Measurements from ENCODE around the gene CUX1. TPM values are rescaled to one million over a fixed set of nuclear protein-coding genes. Genes with fewer than 3 reads are reported as not detected.
"Not testable (repeated sequence)": the region's sequence is repeated elsewhere in the genome, so short reads cannot be mapped to it uniquely, and the experiment has no call there.

The CUX1 gene
- total RNA-seq, 2 donors from 2014 or later: 8.6 to 23.3 TPM

DNA sequence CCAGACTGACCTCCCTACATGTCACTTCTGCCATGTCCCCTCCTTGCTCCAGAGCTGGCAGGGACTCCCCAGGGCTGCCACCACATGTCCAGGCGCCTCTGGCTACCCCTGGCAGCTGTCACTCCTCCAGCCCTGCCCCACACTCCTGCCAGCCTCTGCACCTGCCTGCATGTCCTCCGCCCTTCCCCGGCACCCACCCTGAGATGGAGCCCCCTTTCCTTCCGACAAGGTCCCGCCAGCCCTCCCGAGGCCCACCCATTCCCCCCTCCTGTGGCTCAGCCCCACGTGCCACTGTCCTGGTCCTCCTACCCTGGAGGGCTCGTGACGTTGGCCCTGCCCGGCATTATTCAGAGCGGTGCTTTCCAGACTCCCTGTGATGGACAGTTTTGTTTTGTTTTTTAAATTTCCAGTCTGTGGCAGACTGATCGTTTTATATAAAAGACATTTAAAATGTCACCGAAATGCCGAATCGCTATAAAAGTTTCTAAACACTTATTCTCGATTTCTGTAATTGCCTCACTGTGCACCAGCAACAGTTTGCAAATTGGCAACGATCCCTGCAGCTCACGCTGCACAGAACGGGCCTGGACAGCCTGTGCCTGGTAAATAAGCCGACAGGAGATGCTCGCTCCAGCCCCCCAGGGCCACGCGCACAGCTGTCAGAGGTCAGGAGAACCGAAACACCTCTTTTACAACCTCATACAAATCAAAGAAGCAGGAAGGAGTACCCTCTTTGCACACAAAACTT lies 358.2 kb downstream of the CUX1 start:
- DNase-seq (ENCODE audit: low spot score in 2 of 2): no peak
- Mint-ChIP-seq H3K36me3 (no peaks in the 10 kb centered on the region), H3K9me3 (no peaks in the 10 kb centered on the region), H3K27ac (no peak overlapping the region)
- ATAC-seq: no peak

DNA sequence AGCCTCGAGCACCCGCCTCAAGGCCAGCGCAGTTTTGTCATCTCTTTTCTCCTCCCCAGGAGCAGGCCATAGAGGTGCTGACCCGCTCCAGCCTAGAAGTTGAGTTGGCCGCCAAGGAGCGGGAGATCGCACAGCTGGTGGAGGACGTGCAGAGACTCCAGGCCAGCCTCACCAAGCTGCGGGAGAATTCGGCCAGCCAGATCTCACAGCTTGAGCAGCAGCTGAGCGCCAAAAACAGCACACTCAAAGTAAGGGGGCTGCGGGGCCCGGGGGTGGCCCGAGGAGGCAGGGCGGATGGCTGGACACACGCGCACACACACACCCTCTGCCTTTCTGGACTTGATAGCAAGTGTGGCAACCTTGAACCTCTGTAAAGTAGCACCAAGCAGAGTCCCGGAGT lies 361.0 kb downstream of the CUX1 start:
- DNase-seq (ENCODE audit: low spot score in 2 of 2): no peak
- H3K36me3 Mint-ChIP-seq: no peaks in the 10 kb centered on the region
- ATAC-seq: no peak
- no peak overlapping the region for H3K27ac Mint-ChIP-seq
- no peaks in the 10 kb centered on the region for H3K9me3 Mint-ChIP-seq

DNA sequence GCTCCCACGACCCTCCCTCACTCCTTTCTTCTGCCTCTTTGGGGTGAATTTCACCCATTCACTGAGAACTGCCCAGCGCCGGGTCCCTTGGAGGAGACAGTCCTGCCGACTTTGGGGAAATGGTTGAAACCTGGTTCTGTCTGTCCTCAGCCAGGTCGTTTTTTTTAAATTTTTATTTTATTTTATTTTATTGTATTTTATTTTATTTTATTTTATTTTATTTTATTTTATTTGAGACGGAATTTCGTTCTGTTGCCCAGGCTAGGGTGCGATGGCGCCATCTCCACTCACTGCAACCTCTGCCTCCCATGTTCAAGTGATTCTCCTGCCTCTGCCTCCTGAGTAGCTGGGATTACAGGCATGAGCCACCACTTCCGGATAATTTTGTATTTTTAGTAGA lies 363.3 kb downstream of the CUX1 start:
- DNase-seq (ENCODE audit: low spot score in 2 of 2) (no peak), ATAC-seq (no peak)
- H3K27ac Mint-ChIP-seq: no peak overlapping the region
- H3K36me3 Mint-ChIP-seq: no peaks in the 10 kb centered on the region
- no peaks in the 10 kb centered on the region for H3K9me3 Mint-ChIP-seq

DNA sequence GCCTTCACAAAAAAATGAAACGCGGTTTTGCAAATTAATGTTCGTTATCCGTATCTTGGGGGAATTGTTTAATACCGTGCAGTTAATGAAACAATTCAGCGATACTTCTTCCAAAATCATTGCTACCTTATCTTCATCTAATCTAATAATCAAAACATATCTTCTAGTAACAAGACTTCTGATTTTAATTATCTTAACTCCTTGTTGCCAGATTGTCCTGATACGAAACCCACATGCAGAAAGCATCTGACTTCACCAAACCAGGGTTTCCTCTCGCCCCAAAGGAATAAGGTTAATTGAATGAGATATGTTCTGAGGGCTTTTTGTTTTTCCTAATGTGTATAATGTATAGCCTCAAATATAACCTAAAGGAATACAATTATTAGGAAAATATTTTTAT lies 364.1 kb downstream of the CUX1 start:
- Mint-ChIP-seq H3K36me3 (no peaks in the 10 kb centered on the region), H3K27ac (no peak overlapping the region), H3K9me3 (no peaks in the 10 kb centered on the region)
- ATAC-seq (no peak), DNase-seq (ENCODE audit: low spot score in 2 of 2) (no peak)

DNA sequence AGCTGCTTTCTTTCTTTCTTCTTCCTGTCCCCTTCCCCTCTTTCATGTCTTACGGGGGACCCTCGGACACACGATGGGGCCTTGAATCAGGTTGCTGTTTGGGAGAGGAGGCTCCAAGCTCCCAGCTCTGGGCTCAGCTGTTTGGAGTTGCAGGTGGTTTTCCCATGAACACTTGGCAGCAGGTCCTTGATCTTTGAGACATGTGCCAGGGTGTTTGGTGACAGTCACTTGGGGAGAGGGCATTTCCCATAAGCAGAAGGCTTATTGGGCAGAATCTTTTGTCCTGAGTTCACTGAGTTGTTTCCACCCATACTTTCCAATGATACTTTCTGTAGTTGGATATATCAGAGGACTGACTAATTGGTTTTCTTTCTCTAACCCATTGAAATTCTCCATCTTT lies 364.6 kb downstream of the CUX1 start:
- H3K9me3 Mint-ChIP-seq: no peaks in the 10 kb centered on the region
- no peak for ATAC-seq
- DNase-seq (ENCODE audit: low spot score in 2 of 2): no peak
- no peak overlapping the region for H3K27ac Mint-ChIP-seq
- H3K36me3 Mint-ChIP-seq: no peaks in the 10 kb centered on the region

DNA sequence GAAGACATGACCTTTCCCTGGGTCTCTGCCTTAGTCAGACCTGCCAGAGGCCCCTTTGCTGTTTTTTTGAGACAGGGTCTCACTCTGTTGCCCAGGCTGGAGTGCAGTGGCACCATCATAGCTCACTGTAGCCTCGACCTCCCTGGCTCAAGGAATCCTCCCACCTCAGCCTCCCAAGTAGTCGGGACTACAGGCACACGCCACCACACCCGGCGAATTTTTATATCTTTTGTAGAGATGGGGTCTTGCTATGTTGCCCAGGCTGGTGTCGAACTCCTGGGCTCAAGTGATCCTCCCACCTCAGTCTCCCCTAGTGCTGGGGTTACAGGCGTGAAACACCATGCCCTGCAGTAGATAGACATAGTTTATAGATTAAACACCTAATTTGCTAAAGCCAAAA lies 366.4 kb downstream of the CUX1 start:
- DNase-seq (ENCODE audit: low spot score in 2 of 2); H3K36me3 Mint-ChIP-seq; H3K27ac Mint-ChIP-seq; H3K9me3 Mint-ChIP-seq; ATAC-seq: not testable (repeated sequence)

DNA sequence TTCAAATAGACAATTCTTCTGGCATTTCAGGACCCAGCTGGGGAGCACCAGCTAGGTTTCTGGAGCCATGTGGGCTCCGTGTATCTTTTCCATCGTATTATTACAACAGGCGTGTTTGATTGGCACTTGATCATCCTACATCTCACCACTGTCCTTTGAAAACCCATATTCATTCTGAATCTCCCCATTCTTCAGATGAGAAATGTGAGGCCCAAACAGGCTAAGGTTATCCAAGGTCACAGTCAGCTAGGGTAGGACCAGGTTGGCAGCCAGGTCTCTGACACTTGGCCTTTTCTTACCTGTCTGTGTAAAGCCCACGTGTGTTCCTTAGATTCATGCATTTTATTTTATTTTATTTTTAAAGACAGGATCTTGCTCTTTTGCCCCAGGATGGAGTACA lies 366.9 kb downstream of the CUX1 start:
- DNase-seq (ENCODE audit: low spot score in 2 of 2) (no peak), ATAC-seq (no peak)
- Mint-ChIP-seq H3K27ac (no peak overlapping the region), H3K36me3 (no peaks in the 10 kb centered on the region), H3K9me3 (no peaks in the 10 kb centered on the region)

DNA sequence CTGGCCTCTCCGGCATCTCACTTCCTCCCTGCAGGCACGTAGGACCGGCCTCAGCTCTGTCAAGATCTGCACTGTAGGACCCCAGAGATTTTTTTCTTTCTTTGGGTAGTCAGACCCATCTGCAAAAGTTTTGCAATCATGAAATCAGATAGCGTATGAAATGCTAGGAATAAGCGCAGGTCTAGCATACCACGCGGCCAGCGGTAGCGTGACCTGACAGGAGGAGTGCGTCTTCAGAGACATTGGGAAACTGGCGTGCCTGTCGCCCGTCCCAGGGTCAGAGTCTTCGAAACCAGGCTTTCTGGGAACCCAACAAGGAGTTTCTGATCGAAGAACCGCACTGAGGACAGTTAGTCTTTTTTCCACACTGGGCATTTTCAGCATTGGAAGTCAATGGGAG lies 368.4 kb downstream of the CUX1 start:
- Mint-ChIP-seq H3K36me3 (no peaks in the 10 kb centered on the region), H3K27ac (no peak overlapping the region), H3K9me3 (no peaks in the 10 kb centered on the region)
- no peak for DNase-seq (ENCODE audit: low spot score in 2 of 2)
- no peak for ATAC-seq

DNA sequence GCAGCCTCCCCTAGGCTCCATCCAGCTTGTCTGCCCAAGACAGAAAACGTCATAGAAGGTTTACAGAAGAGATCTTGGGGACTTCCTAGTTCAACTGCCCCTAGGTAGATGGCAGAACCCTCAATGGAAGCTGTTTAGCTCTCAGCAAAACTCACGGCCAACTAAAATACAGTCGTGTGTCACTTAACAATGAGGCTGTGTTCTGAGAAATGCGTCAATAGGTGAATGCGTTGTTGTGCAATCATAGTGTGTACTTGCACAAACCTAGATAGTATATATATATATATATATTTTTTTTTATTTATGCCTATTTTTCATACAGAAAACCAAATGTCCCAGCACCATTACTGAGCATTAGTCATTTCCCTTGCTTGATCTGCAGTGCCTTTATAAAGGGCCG lies 368.9 kb downstream of the CUX1 start:
- Mint-ChIP-seq H3K9me3 (no peaks in the 10 kb centered on the region), H3K36me3 (no peaks in the 10 kb centered on the region), H3K27ac (no peak overlapping the region)
- no peak for ATAC-seq
- DNase-seq (ENCODE audit: low spot score in 2 of 2): no peak

DNA sequence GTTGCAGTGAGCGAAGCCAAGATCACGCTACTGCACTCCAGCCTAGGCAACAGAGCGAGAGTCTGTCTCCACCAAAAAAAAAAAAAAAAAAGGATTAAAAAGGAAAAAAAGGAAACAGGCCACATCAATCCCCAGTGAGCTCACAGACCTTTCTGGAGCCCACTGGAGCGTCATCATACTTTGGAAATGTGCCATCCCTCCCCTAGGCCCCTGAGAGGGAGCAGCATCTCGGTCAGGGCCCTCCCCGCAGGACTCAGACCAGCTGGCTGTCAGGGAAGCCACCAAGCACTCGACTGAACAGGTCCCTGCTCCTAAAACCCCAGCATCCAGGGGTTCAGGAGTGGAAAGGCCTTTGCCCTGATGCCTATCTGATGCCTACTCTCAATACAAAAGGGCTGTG lies 371.3 kb downstream of the CUX1 start:
- Mint-ChIP-seq H3K36me3 (no peaks in the 10 kb centered on the region), H3K9me3 (no peaks in the 10 kb centered on the region), H3K27ac (no peak overlapping the region)
- no peak for ATAC-seq
- DNase-seq (ENCODE audit: low spot score in 2 of 2): no peak

DNA sequence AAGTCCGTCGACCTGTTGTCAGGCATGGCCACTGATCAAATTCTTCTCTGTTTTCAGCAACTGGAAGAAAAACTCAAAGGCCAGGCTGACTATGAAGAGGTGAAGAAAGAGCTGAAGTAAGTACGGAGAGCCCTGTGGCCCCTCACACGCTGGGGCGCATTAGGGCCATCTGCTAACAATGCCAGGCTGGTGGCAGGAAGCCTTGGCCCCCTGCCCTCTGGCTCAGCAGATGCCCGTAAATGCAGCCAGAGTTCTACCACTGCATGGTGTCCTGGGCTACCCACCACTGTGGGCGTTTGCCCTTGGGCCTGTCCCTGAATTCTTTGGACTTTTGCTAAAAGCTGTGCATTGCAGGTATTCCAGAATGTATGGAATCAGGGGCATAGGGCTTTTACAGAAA lies 372.3 kb downstream of the CUX1 start:
- H3K9me3 Mint-ChIP-seq: no peaks in the 10 kb centered on the region
- DNase-seq (ENCODE audit: low spot score in 2 of 2) (no peak), ATAC-seq (no peak)
- no peaks in the 10 kb centered on the region for H3K36me3 Mint-ChIP-seq
- no peak overlapping the region for H3K27ac Mint-ChIP-seq

DNA sequence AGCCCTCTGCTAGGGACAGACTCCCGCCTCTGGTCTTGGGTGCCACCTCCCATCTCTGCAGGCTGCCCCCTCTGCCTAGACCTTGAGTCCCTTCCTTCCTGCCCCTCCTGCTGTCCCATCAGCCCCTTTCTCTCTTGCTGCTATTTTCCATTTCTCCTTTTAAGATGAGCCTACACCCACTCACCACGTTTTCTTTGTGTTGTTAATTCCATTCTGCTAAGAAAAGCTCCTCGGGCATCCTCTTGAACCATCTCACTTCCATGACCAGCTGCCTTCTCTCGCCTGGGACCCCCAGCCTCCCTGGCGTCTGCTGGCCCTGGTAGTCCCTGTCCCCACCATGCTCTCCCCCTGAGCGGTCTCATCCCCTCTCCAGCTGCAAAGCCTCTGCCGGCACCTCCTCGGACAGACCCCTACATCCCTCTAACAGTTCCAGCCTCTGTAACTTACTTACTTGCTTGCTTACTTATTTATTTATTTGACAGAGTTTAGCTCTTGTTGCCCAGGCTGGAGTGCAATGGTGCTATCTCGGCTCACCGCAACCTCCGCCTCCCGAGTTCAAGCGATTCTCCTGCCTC lies 373.4 kb downstream of the CUX1 start:
- H3K27ac Mint-ChIP-seq: no peak overlapping the region
- peaks cover 0 to under 1% of the 10 kb centered on the region in 2 donors for H3K36me3 Mint-ChIP-seq
- H3K9me3 Mint-ChIP-seq: no peaks in the 10 kb centered on the region
- no peak for ATAC-seq
- no peak for DNase-seq (ENCODE audit: low spot score in 2 of 2)

DNA sequence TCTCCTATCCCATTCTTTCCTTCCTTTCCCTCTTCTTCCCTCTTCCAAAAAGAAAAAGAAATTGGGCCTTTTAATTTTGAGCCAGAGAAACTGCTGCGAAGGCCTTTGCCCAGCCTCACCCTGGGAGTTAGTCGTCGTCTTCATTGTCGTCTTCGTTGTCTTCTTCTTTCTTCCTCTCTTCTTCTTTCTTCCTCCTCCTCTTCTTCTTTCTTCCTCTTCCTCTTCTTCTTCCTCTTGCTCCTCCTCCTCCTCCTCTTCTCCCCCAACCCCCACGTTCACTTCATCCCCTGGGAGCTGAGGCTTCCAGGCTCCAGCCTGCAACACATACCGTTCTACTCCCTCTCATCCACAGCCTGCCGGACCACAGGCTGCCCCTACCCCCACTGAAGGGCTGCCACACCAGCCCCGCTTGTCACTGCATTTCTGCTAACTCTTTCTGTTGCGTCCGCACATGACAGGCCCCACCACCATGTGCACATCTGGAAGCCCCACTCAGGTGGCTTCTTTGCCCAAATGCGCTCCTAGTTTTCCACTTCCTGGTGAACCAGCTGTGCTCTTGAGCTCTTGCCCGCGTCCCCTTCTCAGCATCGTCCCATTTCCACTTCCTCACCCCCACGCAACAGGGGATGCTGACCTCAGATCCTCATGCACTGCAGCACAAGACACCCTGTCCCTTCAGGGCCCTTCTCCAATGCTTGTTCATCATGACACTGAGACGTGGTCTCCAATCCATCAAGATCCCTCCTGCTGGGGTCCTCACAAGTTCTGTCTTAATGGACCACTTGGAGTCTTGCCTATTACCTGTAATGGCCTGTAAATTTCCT lies 374.3 kb downstream of the CUX1 start:
- DNase-seq (ENCODE audit: low spot score in 2 of 2) (no peak), ATAC-seq (no peak)
- Mint-ChIP-seq H3K36me3 (peaks cover 0 to 4% of the 10 kb centered on the region in 2 donors), H3K9me3 (no peaks in the 10 kb centered on the region), H3K27ac (peak overlapping the region in 1 of 2 donors; percentile 58)

DNA sequence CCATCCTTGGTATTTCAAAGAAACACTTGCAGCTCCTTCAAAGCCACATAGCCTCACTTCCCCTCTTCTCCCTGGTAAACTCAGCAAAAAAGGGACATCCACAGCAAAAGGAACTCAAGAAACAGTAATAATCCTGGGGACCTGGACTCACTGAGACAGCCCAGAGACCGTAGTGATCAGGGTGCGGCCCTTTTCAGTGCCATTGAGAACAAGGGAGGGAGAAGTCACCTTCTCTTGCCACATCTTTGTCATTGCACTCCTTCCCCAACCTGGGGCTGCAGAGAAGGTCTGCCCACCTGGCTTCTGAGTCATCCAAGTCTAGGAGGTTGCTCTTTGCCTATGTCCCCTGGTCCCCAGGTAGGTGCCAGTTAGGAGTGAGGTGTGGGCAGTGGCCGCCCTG lies 375.4 kb downstream of the CUX1 start:
- no peak for DNase-seq (ENCODE audit: low spot score in 2 of 2)
- no peak for ATAC-seq
- Mint-ChIP-seq H3K9me3 (no peaks in the 10 kb centered on the region), H3K36me3 (peaks cover 0 to 4% of the 10 kb centered on the region in 2 donors), H3K27ac (peak overlapping the region; percentile 43 to 50)

DNA sequence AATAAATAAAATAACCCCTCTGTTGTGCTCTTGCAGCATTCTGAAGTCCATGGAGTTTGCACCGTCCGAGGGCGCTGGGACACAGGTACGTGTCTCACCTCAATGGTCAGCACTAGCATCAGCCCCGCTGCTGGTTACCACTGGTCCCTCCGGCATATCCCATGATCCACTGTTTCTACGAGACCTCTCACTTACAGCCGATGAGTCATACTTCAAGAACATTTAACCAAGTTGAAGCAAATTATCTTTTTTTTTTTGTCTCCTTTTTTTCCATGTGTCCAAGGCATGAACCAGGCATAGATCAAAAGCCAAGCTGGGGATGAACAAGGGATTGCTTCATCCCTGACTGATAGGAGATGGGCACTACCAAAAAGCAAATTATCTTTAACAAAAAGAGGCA lies 376.4 kb downstream of the CUX1 start:
- no peak for ATAC-seq
- DNase-seq (ENCODE audit: low spot score in 2 of 2): no peak
- peak overlapping the region in 1 of 2 donors; percentile 43 for H3K27ac Mint-ChIP-seq
- H3K36me3 Mint-ChIP-seq: peaks cover 0 to 4% of the 10 kb centered on the region in 2 donors
- H3K9me3 Mint-ChIP-seq: no peaks in the 10 kb centered on the region

DNA sequence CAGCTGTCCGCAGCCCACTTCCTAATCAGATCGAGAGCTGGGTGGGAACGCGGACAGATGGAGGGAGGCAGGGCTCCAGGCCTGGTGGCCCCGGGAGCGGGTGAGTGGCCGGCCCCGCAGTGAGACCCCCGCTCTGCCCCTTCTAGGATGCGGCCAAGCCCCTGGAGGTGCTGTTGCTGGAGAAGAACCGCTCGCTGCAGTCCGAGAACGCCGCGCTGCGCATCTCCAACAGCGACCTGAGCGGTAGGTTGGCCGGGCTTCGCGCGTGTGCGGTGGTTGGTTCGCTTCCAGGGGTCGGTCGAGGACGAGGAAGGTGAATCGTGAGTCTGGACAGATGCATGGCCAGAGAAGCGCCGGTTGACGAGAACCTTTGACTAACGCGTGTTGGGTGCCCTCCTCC lies 377.9 kb downstream of the CUX1 start:
- peaks cover 0 to 4% of the 10 kb centered on the region in 2 donors for H3K36me3 Mint-ChIP-seq
- DNase-seq (ENCODE audit: low spot score in 2 of 2): no peak
- no peak for ATAC-seq
- no peaks in the 10 kb centered on the region for H3K9me3 Mint-ChIP-seq
- no peak overlapping the region for H3K27ac Mint-ChIP-seq

DNA sequence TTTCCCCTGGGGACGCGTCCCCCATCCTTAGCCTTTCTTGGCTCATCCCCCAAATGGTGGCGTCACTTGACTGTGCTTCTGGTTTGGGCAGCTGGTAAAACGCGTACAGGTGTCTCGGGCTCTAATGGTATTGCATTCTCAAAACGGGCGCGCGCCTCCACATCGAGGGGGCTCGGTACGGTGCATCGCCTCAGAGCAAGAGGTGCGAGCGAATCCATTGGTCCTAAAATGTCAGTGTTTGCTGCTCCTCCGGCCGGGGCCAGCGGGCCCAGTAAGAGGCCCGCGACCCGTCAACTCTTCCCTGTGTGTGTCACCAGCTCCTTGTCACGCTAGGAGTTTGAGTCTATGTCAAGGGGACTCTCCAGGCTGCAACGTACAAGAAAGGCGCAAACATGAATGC lies 378.6 kb downstream of the CUX1 start:
- Mint-ChIP-seq H3K36me3 (peaks cover 0 to 4% of the 10 kb centered on the region in 2 donors), H3K27ac (no peak overlapping the region), H3K9me3 (no peaks in the 10 kb centered on the region)
- ATAC-seq (no peak), DNase-seq (ENCODE audit: low spot score in 2 of 2) (no peak)

Measured in activated naive CD4-positive, alpha-beta T cell treated with anti-CD3 and anti-CD28 coated beads, Interleukin-2, amount 50 U/mL, for 72 hours (primary cell).